H1 (cell line): ENCODE measurements around the gene SNRNP70. TPM values are rescaled to one million over a fixed set of nuclear protein-coding genes. Genes with fewer than 3 reads are reported as not detected.

Source experiments
- CTCF ChIA-PET: fragments of 300-600 bp; sonication (Branson Sonifier 250); formaldehyde crosslinking; loops from one replicate; lab custom pipeline; 2021; ENCODE audit not compliant: partially characterized antibody; lab: Charles Lee
- POLR2A ChIA-PET: fragments of 300-600 bp; sonication (Branson Sonifier 250); formaldehyde crosslinking; loops from one replicate; lab custom pipeline; 2021; ENCODE audit warnings: inconsistent platforms; ENCODE audit not compliant: partially characterized antibody; lab: Charles Lee
- DNase-seq, 2 experiments: peaks; one replicate each; pipeline versions ENCODE4 v3.0.0 to v3.0.0-alpha.2; 2010 to 2022; ENCODE audit warnings: low spot score in 2 of 2, low read depth in 1 of 2, mixed read lengths in 1 of 2
- FAIRE-seq: peaks from 2 replicates; lab custom pipeline; 2011; peaks lifted over from hg19 to GRCh38; lab: Jason Lieb, UNC
- H2AFZ ChIP-seq: 2 replicates; pipeline ENCODE4 v1.8.1; 2012; ENCODE audit warnings: low read length, inconsistent platforms
- H2AK5ac ChIP-seq: 2 replicates; pipeline ENCODE4 v1.6.1; 2013; ENCODE audit warnings: low read depth, low read length
- H2BK120ac ChIP-seq: replicated peaks from 2 replicates; pipeline ENCODE3; 2013; ENCODE audit warnings: low read depth, low read length, inconsistent platforms
- H2BK12ac ChIP-seq: 2 replicates; pipeline ENCODE4 v1.6.1; 2013; ENCODE audit warnings: low read depth, low read length
- H2BK15ac ChIP-seq: 2 replicates; pipeline ENCODE4 v1.6.1; 2013; ENCODE audit warnings: low read length
- H2BK20ac ChIP-seq: 2 replicates; pipeline ENCODE4 v1.6.1; 2013; ENCODE audit warnings: low read length
- H2BK5ac ChIP-seq: 2 replicates; pipeline ENCODE4 v1.6.1; 2013; ENCODE audit warnings: low read depth, low read length
- H3K14ac ChIP-seq: 2 replicates; pipeline ENCODE4 v1.6.1; 2013; ENCODE audit warnings: inconsistent platforms; ENCODE audit not compliant: insufficient read length
- H3K18ac ChIP-seq: 2 replicates; pipeline ENCODE4 v1.6.1; 2013; ENCODE audit warnings: low read length; ENCODE audit errors: extremely low read depth
- H3K23ac ChIP-seq: 2 replicates; pipeline ENCODE4 v1.6.1; 2013; ENCODE audit warnings: inconsistent platforms; ENCODE audit not compliant: insufficient read length
- H3K23me2 ChIP-seq: 2 replicates; pipeline ENCODE4 v1.6.1; 2013; ENCODE audit warnings: low read depth, low read length
- H3K27ac ChIP-seq: 2 replicates; pipeline ENCODE4 v1.6.1; 2011; ENCODE audit warnings: low read depth, low read length, inconsistent platforms
- H3K27me3 ChIP-seq, 4 experiments: replicated peaks in 1 of 4; 1 replicate in 1 of 4; 2 replicates in 3 of 4; pipeline versions ENCODE4 v1.6.1 to v1.8.1; 2011 to 2013; ENCODE audit warnings: low read length in 3 of 4, mild to moderate bottlenecking in 3 of 4, inconsistent platforms in 2 of 4, mixed read lengths in 2 of 4, moderate library complexity in 1 of 4; ENCODE audit not compliant: control insufficient read depth in 3 of 4, insufficient read depth in 3 of 4; ENCODE audit errors: extremely low read depth in 1 of 4
- H3K36me3 ChIP-seq, 4 experiments: 2 replicates each; pipeline versions ENCODE4 v1.6.1 to v1.8.1; 2011 to 2013; ENCODE audit warnings: mild to moderate bottlenecking in 4 of 4, low read length in 3 of 4, moderate library complexity in 2 of 4, control low read depth in 1 of 4, inconsistent platforms in 1 of 4; ENCODE audit not compliant: insufficient read depth in 4 of 4, control insufficient read depth in 2 of 4
- H3K4ac ChIP-seq: replicated peaks from 2 replicates; pipeline ENCODE3; 2013; ENCODE audit warnings: low read length, low read depth, mixed read lengths, inconsistent platforms; ENCODE audit not compliant: insufficient read length
- H3K4me1 ChIP-seq, 4 experiments: replicated peaks in 1 of 4; 1 replicate in 1 of 4; 2 replicates in 3 of 4; pipeline versions ENCODE4 v1.6.1 to v1.8.1; 2011 to 2013; ENCODE audit warnings: low read length in 3 of 4, inconsistent platforms in 2 of 4, mixed read lengths in 1 of 4; ENCODE audit not compliant: insufficient read depth in 4 of 4, control insufficient read depth in 3 of 4
- H3K4me2 ChIP-seq, 2 experiments: 2 replicates each; pipeline versions ENCODE4 v1.6.1 to v1.8.1; 2011 to 2013; ENCODE audit warnings: low read depth in 2 of 2, low read length in 2 of 2, control low read depth in 1 of 2, inconsistent platforms in 1 of 2, mild to moderate bottlenecking in 1 of 2; ENCODE audit not compliant: insufficient read depth in 1 of 2
- H3K4me3 ChIP-seq, 4 experiments: fragments of 200-600, 300-600 bp in 1 of 4; sonication (generic), shearing (Covaris generic), sonication (Bioruptor Twin) in 1 of 4; 2 replicates each; pipeline versions ENCODE4 v1.5.1 to v1.8.1; 2011 to 2016; ENCODE audit warnings: low read length in 4 of 4, low read depth in 3 of 4, control low read depth in 2 of 4, inconsistent platforms in 2 of 4, mild to moderate bottlenecking in 2 of 4, mixed read lengths in 1 of 4, moderate library complexity in 1 of 4; ENCODE audit not compliant: insufficient read depth in 2 of 4; ENCODE audit errors: extremely low read depth in 1 of 4
- H3K56ac ChIP-seq: replicated peaks from 2 replicates; pipeline ENCODE3; 2013; ENCODE audit warnings: low read depth, mild to moderate bottlenecking, mixed read lengths, low read length, inconsistent platforms; ENCODE audit not compliant: insufficient read length
- H3K79me1 ChIP-seq: 2 replicates; pipeline ENCODE4 v1.6.1; 2013; ENCODE audit warnings: low read depth, low read length, control low read depth
- H3K79me2 ChIP-seq, 2 experiments: 2 replicates each; pipeline versions ENCODE4 v1.6.1 to v1.8.1; 2012 to 2013; ENCODE audit warnings: low read length in 2 of 2, mild to moderate bottlenecking in 2 of 2, inconsistent platforms in 1 of 2; ENCODE audit not compliant: insufficient read depth in 2 of 2, control insufficient read depth in 1 of 2
- H3K9ac ChIP-seq, 4 experiments: replicated peaks in 1 of 4; 1 replicate in 1 of 4; 2 replicates in 3 of 4; pipeline versions ENCODE4 v1.6.1 to v1.8.1; 2011 to 2013; ENCODE audit warnings: low read depth in 3 of 4, low read length in 3 of 4, control low read depth in 2 of 4, mild to moderate bottlenecking in 2 of 4, moderate library complexity in 2 of 4, inconsistent platforms in 1 of 4; ENCODE audit errors: extremely low read depth in 1 of 4
- H3K9me3 ChIP-seq, 2 experiments: 2 replicates each; pipeline versions ENCODE4 v1.6.1 to v1.8.1; 2012 to 2013; ENCODE audit warnings: mild to moderate bottlenecking in 2 of 2, moderate library complexity in 2 of 2, control low read depth in 1 of 2, inconsistent platforms in 1 of 2, low read depth in 1 of 2, low read length in 1 of 2, mixed read lengths in 1 of 2; ENCODE audit not compliant: insufficient read depth in 2 of 2
- H4K20me1 ChIP-seq, 2 experiments: replicated peaks in 1 of 2; 2 replicates each; pipeline versions ENCODE3 to v1.8.1; 2011 to 2013; ENCODE audit warnings: inconsistent platforms in 2 of 2, low read length in 2 of 2, mild to moderate bottlenecking in 1 of 2; ENCODE audit not compliant: insufficient read depth in 2 of 2, control insufficient read depth in 1 of 2
- H4K5ac ChIP-seq: 2 replicates; pipeline ENCODE4 v1.6.1; 2013; ENCODE audit warnings: low read length, low read depth, mixed read lengths, inconsistent platforms; ENCODE audit not compliant: insufficient read length
- H4K8ac ChIP-seq: 2 replicates; pipeline ENCODE4 v1.8.0; 2013; ENCODE audit warnings: mild to moderate bottlenecking, moderate library complexity, low read length, inconsistent platforms; ENCODE audit not compliant: insufficient read depth; ENCODE audit errors: extremely low read depth
- H4K91ac ChIP-seq: replicated peaks from 2 replicates; pipeline ENCODE3; 2013; ENCODE audit warnings: low read length, mixed read lengths, inconsistent platforms; ENCODE audit not compliant: insufficient read length
- BCL11A ChIP-seq, 2 experiments: IDR thresholded peaks; one replicate each; pipeline ENCODE4 v1.6.1; 2011; ENCODE audit warnings: low read depth in 2 of 2, low read length in 2 of 2, mild to moderate bottlenecking in 2 of 2
- CEBPB ChIP-seq: IDR thresholded peaks from 2 replicates; pipeline ENCODE4 v1.6.1; 2012; ENCODE audit warnings: low read depth, low read length
- JUND ChIP-seq: IDR thresholded peaks from 2 replicates; pipeline ENCODE4 v1.6.1; 2011; ENCODE audit warnings: mild to moderate bottlenecking, improper control_type of control experiment, low read length
- KDM4A ChIP-seq: IDR thresholded peaks from one replicate; pipeline ENCODE4 v1.7.1; 2012; ENCODE audit warnings: low read depth, mild to moderate bottlenecking, moderate library complexity, low read length, inconsistent platforms; ENCODE audit not compliant: severe bottlenecking
- NANOG ChIP-seq: IDR thresholded peaks from 2 replicates; pipeline ENCODE4 v1.6.1; 2011; ENCODE audit warnings: low read length, low read depth, mild to moderate bottlenecking, inconsistent platforms; ENCODE audit not compliant: insufficient read depth, poor library complexity, severe bottlenecking
- NRF1 ChIP-seq: IDR thresholded peaks from 2 replicates; pipeline ENCODE4 v1.6.1; 2011; ENCODE audit warnings: mild to moderate bottlenecking, low read depth, low read length, improper control_type of control experiment
- POLR2AphosphoS5 ChIP-seq: IDR thresholded peaks from 2 replicates; pipeline ENCODE4 v1.6.1; 2011; ENCODE audit warnings: low read depth, low read length
- RNF2 ChIP-seq: fragments of 200-900, 300-1000 bp; sonication (generic); IDR thresholded peaks from 2 replicates; pipeline ENCODE4 v1.7.1; 2016; ENCODE audit warnings: borderline replicate concordance, low read depth, mild to moderate bottlenecking, antibody characterized with exemption, low read length; ENCODE audit not compliant: poor library complexity, severe bottlenecking; ENCODE audit errors: missing control alignments
- SIX5 ChIP-seq: IDR thresholded peaks from 2 replicates; pipeline ENCODE4 v1.6.1; 2011; ENCODE audit warnings: mild to moderate bottlenecking, low read depth, low read length
- SP4 ChIP-seq: IDR thresholded peaks from 2 replicates; pipeline ENCODE4 v1.6.1; 2012; ENCODE audit warnings: low read length, inconsistent platforms
- ZNF274 ChIP-seq: IDR thresholded peaks from 2 replicates; pipeline ENCODE4 v1.7.0; 2012; ENCODE audit warnings: low read length, borderline replicate concordance; ENCODE audit errors: extremely low read depth
- WGBS, 2 experiments: shearing (Covaris generic) in 1 of 2; methylation state at CpG; one replicate each; pipeline versions ENCODE4 v1.1.6 to v1.1.7; 2013 to 2015; ENCODE audit warnings: low lambda C conversion rate in 2 of 2, mixed read lengths in 2 of 2, inconsistent platforms in 1 of 2, low coverage in 1 of 2, missing lambda C conversion rate in 1 of 2; ENCODE audit not compliant: insufficient replicate concordance in 2 of 2, insufficient coverage in 1 of 2, insufficient read length in 1 of 2; ENCODE audit errors: extremely low coverage in 1 of 2, missing lambda C conversion rate in 1 of 2; 5-methylcytosine and 5-hydroxymethylcytosine counted together
- polyA plus RNA-seq, 7 experiments: library from polyadenylated mRNA; depleted of rRNA in 3 of 7; stranded (reverse) in 5 of 7; unstranded in 2 of 7; fragments of >200 nt in 5 of 7; fragments of 200-250 nt in 2 of 7; gene quantifications; 1 replicate in 5 of 7; 2 replicates in 1 of 7; 4 replicates in 1 of 7; pipeline versions ENCODE4 v1.2.1 to v1.2.3, GENCODE V29; 2011 to 2013; ENCODE audit warnings: missing spikeins in 2 of 7, mixed read lengths in 2 of 7
- total RNA-seq: library from RNA; stranded (reverse); fragmentation: NEBNext Ultra II Directional; extraction: Animal tissue kit (Norgen Biotek cat#: 25700); gene quantifications from 2 replicates; pipeline ENCODE4 v1.2.1, GENCODE V29; 2021
- TF ChIP-seq, protein P1 (sequence below): IDR thresholded peaks from 2 replicates; pipeline ENCODE4 v1.6.1; 2012; ENCODE audit warnings: inconsistent platforms

The SNRNP70 gene
- total and polyA plus RNA-seq, 2 of the 8 experiments (the other 6 are each of a cell fraction or from before 2014, with no cell fraction given): 231 to 235 TPM

DNA sequence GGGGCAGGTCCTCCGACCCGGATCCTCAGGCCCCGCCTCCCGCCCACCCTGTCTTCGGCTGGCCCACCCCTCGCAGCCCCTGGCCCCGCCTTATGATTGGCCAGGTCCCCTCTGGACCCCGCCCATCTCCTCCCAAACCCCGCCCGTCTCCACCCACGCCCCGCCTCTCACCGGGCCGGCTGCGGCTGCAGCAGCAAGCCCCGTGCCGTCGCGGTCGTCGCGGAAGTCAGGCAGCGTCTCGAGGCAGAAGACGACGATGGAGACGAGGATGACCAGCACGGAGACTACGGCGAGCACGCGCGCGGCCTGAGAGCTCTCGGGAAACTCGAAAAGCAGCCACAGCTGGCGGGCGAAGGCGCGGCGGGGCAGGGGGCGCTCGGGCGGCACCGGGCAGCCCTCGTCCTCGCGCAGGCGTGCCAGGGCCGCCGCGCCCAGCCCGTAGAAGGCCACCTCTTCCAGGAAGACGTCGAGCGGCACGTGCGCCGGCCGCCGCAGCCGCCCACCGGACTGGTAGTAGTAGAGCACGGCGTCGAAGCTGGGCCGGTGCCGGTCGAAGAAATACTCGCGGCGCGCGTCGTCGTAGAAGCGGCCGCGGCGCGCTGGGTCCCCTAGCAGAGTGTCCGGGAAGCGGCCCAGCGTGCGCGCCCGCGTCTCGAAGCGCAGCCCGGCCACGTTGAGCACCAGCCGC, 13.2 kb upstream of the SNRNP70 start:
- Histone ChIP-seq H4K5ac (no peak overlapping the region), H3K4ac (no peak overlapping the region), H3K9me3 (peaks cover 0 to 5% of the 10 kb centered on the region in 2 experiments; a peak in 1 of 4 replicates), H2BK120ac (no peak overlapping the region), H2BK20ac (no peak overlapping the region), H3K9ac (no peak overlapping the region), H3K4me1 (peaks cover 0 to 2% (median 0%) of the 10 kb centered on the region in 4 experiments; a peak in 2 of 7 replicates), H2BK12ac (no peak overlapping the region), H3K14ac (no peak overlapping the region), H3K4me3 (peak overlapping the region in 2 of 4 experiments; percentile 2 to 50; a peak in 3 of 8 replicates), H2AFZ (no peak overlapping the region), H4K8ac (peak overlapping the region; percentile 81; the same call in 1 of the 2 replicates), H2AK5ac (no peak overlapping the region), H2BK5ac (no peak overlapping the region), H3K27me3 (peaks cover 26 to 63% (median 54%) of the 10 kb centered on the region in 4 experiments), H3K79me2 (no peaks in the 10 kb centered on the region), H4K20me1 (no peaks in the 10 kb centered on the region), H2BK15ac (no peak overlapping the region), H3K4me2 (peak overlapping the region; percentile 21 to 60), H4K91ac (no peak overlapping the region), H3K23me2 (no peaks in the 10 kb centered on the region; the same call in 1 of the 2 replicates), H3K36me3 (peaks cover 0 to 4% (median 0%) of the 10 kb centered on the region in 4 experiments; a peak in 1 of 8 replicates), H3K18ac (no peak overlapping the region; the same call in none of the 2 replicates), H3K23ac (no peak overlapping the region), H3K79me1 (no peaks in the 10 kb centered on the region), H3K27ac (no peak overlapping the region), H3K56ac (no peak overlapping the region)
- 13% methylated on average over 42 of the region's 93 CpGs; no CpG with 5 or more reads in 1 of the 2 experiments for WGBS, 2 experiments
- CTCF ChIA-PET: interaction anchor here (1.0 to 1.6 kb wide), 3 partner anchors 14 to 130 kb away, joined by 3 read pairs; partner anchors contain the start of gene CGB7
- peak in 1 of 2 experiments; percentile 95 for DNase-seq
- POLR2A ChIA-PET: interaction anchor here (0.9 to 1.0 kb wide), 2 partner anchors 10 to 26 kb away, joined by 3 read pairs; no protein-coding TSS in a partner anchor
- no peak for FAIRE-seq
- TF ChIP-seq NANOG (no peak), JUND (no peak), KDM4A (peak; percentile 72), NRF1 (no peak; the same call in 1 of the 2 replicates), SIX5 (no peak), ZNF274 (no peak), CEBPB (no peak), SP4 (0 out of 2 replicates have a peak, but pooled peaks have one; percentile 66), POLR2AphosphoS5 (no peak), RNF2 (peak; percentile 61), BCL11A (IDR thresholded peaks at IDR 0.05; ENCODE audit: low read depth in 2 of 2, low read length in 2 of 2) (no peak)
- TF ChIP-seq, protein P1, sequence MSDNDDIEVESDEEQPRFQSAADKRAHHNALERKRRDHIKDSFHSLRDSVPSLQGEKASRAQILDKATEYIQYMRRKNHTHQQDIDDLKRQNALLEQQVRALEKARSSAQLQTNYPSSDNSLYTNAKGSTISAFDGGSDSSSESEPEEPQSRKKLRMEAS: peak; percentile 97
